Endothelial cell (in vitro differentiated cells): ENCODE results near the gene SUPT6H. TPM values are rescaled to one million over a fixed set of nuclear protein-coding genes. Genes with fewer than 3 reads are reported as not detected.

ENCODE experiments used
- DNase-seq: peaks from one replicate; pipeline ENCODE4 v3.0.0; 2021; ENCODE audit warnings: low spot score
- H3K27ac Mint-ChIP-seq: one replicate; pipeline ENCODE4 v1.8.0; 2021; ENCODE audit warnings: mixed read lengths, inconsistent platforms; ENCODE audit not compliant: unreplicated experiment
- H3K27me3 Mint-ChIP-seq: one replicate; pipeline ENCODE4 v1.8.0; 2021; ENCODE audit warnings: mild to moderate bottlenecking, moderate library complexity, mixed read lengths, inconsistent platforms; ENCODE audit not compliant: unreplicated experiment
- H3K36me3 Mint-ChIP-seq: one replicate; pipeline ENCODE4 v1.8.0; 2021; ENCODE audit warnings: mild to moderate bottlenecking, low read depth, mixed read lengths, inconsistent platforms; ENCODE audit not compliant: unreplicated experiment
- H3K4me1 Mint-ChIP-seq: one replicate; pipeline ENCODE4 v1.8.0; 2021; ENCODE audit warnings: mild to moderate bottlenecking, mixed read lengths, inconsistent platforms; ENCODE audit not compliant: unreplicated experiment
- H3K4me3 Mint-ChIP-seq: one replicate; pipeline ENCODE4 v1.8.0; 2021; ENCODE audit warnings: mild to moderate bottlenecking, mixed read lengths, inconsistent platforms; ENCODE audit not compliant: unreplicated experiment
- H3K9me3 Mint-ChIP-seq: one replicate; pipeline ENCODE4 v1.8.0; 2021; ENCODE audit warnings: mixed read lengths, inconsistent platforms; ENCODE audit not compliant: unreplicated experiment
- CTCF ChIP-seq: fragments of 200-600 bp; sonication (generic); IDR thresholded peaks from one replicate; pipeline ENCODE4 v1.5.0; 2021; ENCODE audit warnings: antibody characterized with exemption; ENCODE audit not compliant: unreplicated experiment
- total RNA-seq: library from RNA; stranded (reverse); fragmentation: NEBNext Ultra II Directional; extraction: Animal tissue kit (Norgen Biotek cat#: 25700); gene quantifications from one replicate; pipeline ENCODE4 v1.2.1, GENCODE V29; 2021; ENCODE audit not compliant: unreplicated experiment

Gene SUPT6H
- total RNA-seq, 1 donor from 2014 or later, result 87.4 TPM

DNA sequence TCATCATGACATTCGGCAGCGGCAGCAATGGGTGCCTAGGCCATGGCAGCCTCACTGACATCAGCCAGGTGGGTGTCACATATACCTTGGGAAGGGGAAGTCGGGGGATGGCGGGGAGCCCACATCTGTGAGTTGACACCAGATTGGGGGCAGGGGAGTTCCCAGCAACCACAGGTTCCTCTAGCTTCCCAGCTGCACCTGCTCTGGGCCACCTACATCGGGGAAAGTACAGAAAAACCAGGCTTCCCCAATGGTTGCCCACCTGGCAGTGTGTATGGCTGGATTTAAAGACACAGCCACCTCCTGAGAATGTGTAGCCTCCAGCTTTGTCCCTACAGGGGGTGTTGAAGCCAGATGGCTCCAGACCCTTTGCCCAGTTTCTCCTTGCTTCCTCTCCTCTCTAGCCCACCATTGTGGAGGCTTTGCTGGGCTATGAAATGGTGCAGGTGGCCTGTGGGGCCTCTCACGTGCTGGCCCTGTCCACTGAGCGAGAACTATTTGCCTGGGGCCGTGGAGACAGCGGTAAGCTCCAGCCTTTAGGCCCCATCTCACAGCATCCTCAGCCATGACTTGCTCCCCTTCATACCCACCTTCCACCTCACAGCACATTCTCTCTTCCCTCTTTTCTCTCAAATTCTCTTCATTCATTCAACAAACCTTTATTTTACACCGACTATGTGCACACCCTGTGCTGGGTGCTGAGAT is 76.8 kb downstream of the SUPT6H start:
- Mint-ChIP-seq H3K36me3 (peaks cover 10% of the 10 kb centered on the region), H3K27ac (no peak overlapping the region), H3K4me3 (peak overlapping the region; percentile 37), H3K27me3 (peaks cover 8% of the 10 kb centered on the region), H3K4me1 (peaks cover 3% of the 10 kb centered on the region), H3K9me3 (no peaks in the 10 kb centered on the region)
- no peak for DNase-seq
- no peak for TF ChIP-seq CTCF

GRCh38 chr17:28740406-28741357 is 78.7 kb downstream of the SUPT6H start:
- no peak for DNase-seq
- Mint-ChIP-seq H3K4me3 (no peak overlapping the region), H3K27me3 (peaks cover 10% of the 10 kb centered on the region), H3K27ac (no peak overlapping the region), H3K4me1 (peaks cover 3% of the 10 kb centered on the region), H3K36me3 (peaks cover 10% of the 10 kb centered on the region), H3K9me3 (no peaks in the 10 kb centered on the region)
- no peak for TF ChIP-seq CTCF

DNA sequence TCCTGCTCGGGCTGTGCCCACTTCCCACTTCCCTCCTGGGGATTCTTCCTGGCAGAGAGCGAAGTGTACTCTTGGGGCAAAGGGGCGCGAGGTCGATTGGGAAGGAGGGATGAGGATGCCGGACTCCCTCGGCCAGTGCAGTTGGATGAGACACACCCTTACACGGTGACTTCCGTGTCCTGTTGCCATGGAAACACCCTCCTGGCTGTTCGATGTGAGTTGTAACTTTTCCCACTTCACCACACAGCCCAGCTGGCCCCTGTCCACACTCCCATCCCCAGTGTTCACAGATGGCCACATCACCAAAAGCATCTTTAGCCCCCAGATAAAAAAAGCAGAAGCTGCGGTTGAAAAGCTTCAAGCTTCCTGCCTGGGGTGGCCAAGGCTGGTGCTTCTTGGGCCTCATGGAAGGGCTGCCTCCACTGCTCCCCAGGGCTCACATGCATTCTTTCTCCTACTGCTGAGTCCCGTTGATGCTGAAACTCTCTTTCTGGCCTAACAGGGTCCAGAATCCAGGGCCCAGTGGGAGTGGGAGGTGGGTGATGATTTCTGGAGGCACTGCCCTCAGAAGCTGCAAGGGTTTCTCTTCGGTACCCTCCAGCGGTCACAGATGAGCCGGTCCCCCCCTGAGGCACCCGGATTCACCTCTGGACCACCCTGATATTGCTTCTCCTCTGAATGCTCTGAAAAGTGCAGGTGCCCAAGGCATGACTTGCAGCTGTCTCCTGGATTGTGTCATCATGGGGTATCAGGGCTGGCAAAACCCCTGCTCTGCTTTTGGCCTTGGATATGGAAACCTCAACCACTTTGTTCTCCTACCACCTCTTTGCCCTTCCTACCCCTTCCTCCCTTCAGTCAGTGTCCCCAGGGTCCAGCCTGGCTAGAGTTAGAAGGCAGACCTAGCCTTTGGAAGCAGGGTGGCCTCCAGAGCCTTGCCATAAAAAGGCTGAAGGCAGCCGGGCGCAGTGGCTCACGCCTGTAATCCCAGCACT is 79.6 kb downstream of the SUPT6H start:
- peaks cover 12% of the 10 kb centered on the region for H3K4me1 Mint-ChIP-seq
- DNase-seq, result no peak
- no peak overlapping the region for H3K27ac Mint-ChIP-seq
- H3K27me3 Mint-ChIP-seq, result peaks cover 10% of the 10 kb centered on the region
- H3K9me3 Mint-ChIP-seq, result no peaks in the 10 kb centered on the region
- H3K4me3 Mint-ChIP-seq, result no peak overlapping the region
- no peak for TF ChIP-seq CTCF
- H3K36me3 Mint-ChIP-seq, result peaks cover 10% of the 10 kb centered on the region

DNA sequence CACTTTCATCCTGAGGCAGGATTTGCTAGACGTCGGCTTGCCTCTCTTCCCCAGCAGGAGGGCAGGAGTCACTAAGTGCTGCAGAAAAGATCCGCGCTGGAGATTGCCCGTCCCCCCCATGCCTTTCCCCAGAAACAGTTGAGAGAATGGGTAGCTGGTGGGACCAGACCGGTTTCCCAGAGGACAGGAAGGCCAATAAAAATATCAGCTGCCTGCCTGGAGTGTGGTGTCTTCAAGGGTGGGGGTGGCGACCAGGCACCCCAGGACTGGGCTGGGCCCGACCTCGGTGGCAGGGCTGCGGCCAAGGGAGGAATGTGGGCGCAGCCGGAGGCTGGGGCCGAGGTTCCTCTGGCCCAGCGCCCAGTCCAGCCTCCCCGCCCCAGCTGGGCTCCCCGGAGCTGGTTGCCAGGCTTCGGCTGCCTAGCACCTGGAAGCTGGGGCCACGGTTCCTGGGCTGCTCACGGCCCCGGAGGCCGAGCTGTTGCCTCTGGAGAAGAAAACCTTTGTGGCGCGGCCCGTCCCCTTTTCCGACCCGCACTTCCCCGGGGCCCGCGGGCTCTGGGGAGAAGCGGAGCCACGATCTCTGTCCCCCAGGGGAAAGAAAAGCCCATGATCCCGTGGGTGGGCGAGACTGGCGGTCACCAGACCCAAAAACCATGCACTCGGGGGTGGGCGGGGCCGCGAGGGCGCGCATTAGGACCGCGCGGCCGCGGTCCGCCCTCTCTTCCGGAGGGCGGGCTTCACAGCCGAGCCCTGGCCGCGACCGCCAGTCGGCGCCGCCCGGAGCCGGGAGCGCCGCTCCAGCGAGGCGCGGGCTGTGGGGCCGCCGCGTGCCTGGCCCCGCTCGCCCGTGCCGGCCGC is 81.5 kb downstream of the SUPT6H start, which contains the start of gene TRAF4:
Gene TRAF4 (plus strand): TSS at position 769 of the 861 bp plus-strand sequence. CDS start 102 bp downstream, outside the sequence.
- Mint-ChIP-seq H3K27ac (peak within 1 kb of the TSS; percentile 94), H3K27me3 (peaks cover 11% of the 10 kb centered on the region), H3K4me3 (peak within 1 kb of the TSS; percentile 94), H3K4me1 (peaks cover 25% of the 10 kb centered on the region), H3K9me3 (no peaks in the 10 kb centered on the region), H3K36me3 (peaks cover 9% of the 10 kb centered on the region)
- peak; percentile 77 for DNase-seq
- TF ChIP-seq CTCF, result no peak
